IMR-90 (cell line): ENCODE results near the gene VGLL1.

Experiments
- BHLHE40 ChIP-seq: fragments of 150-350 bp; IDR thresholded peaks from 2 replicates; pipeline ENCODE4 v1.6.1; 2016; ENCODE audit warnings: mild to moderate bottlenecking, low read depth, low read length
- CHD1 ChIP-seq: IDR thresholded peaks from 2 replicates; pipeline ENCODE4 v1.6.1; 2012; ENCODE audit warnings: low read depth, low read length, improper control_type of control experiment
- FOS ChIP-seq: fragments of 150-350 bp; IDR thresholded peaks from 2 replicates; pipeline ENCODE4 v1.6.1; 2016; ENCODE audit warnings: low read depth, low read length
- MAFK ChIP-seq: IDR thresholded peaks from 2 replicates; pipeline ENCODE4 v1.6.1; 2012; ENCODE audit warnings: low read depth, low read length, improper control_type of control experiment
- MAZ ChIP-seq: IDR thresholded peaks from 2 replicates; pipeline ENCODE4 v1.6.1; 2012; ENCODE audit warnings: low read depth, mild to moderate bottlenecking, low read length, improper control_type of control experiment, moderate library complexity, borderline replicate concordance
- MXI1 ChIP-seq: IDR thresholded peaks from 2 replicates; pipeline ENCODE4 v1.6.1; 2012; ENCODE audit warnings: low read depth, mild to moderate bottlenecking, low read length, moderate library complexity, borderline replicate concordance
- NFE2L2 ChIP-seq: fragments of 150-350 bp; IDR thresholded peaks from 2 replicates; pipeline ENCODE4 v1.6.1; 2016; ENCODE audit warnings: low read depth, mild to moderate bottlenecking, low read length
- POLR2A ChIP-seq: IDR thresholded peaks from 2 replicates; pipeline ENCODE4 v1.6.1; 2012; ENCODE audit warnings: mild to moderate bottlenecking, low read depth, low read length
- RAD21 ChIP-seq: IDR thresholded peaks from 2 replicates; pipeline ENCODE4 v1.6.1; 2012; ENCODE audit warnings: low read length, improper control_type of control experiment
- SMC3 ChIP-seq: fragments of 150-350 bp; IDR thresholded peaks from 2 replicates; pipeline ENCODE4 v1.6.1; 2016; ENCODE audit warnings: low read depth, mild to moderate bottlenecking, antibody characterized with exemption, low read length, moderate library complexity
- TF ChIP-seq, protein P1 (sequence below): conservative IDR thresholded peaks from 2 replicates; pipeline ENCODE4 v1.5.1; 2012; ENCODE audit warnings: mild to moderate bottlenecking, low read depth, low read length, improper control_type of control experiment

DNA sequence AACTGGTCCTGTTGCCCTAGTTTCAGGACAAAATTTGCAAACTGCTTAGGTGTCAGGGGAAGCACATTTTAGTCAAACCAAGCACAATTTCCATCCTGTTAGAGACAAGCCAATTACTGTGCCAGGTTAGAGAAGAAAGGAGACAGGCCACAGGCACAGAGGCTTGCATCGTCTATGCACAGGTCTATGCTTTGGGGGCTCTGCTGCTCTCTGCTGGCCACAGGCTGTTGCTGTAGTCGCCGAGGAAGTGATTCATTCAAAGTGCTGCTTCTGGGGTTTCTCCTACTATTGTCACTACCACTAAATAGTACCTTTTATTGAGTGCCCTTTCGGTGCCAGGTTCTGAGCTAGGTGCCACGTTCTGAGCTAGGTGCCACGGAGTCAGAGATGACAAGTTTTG is 45.5 kb downstream of the VGLL1 start:
- TF ChIP-seq POLR2A (no peak), FOS (no peak), MAZ (no peak), RAD21 (peak; percentile 53), BHLHE40 (no peak), MXI1 (no peak), NFE2L2 (no peak), SMC3 (peak; percentile 49), CHD1 (no peak), MAFK (no peak)
- TF ChIP-seq, protein P1, sequence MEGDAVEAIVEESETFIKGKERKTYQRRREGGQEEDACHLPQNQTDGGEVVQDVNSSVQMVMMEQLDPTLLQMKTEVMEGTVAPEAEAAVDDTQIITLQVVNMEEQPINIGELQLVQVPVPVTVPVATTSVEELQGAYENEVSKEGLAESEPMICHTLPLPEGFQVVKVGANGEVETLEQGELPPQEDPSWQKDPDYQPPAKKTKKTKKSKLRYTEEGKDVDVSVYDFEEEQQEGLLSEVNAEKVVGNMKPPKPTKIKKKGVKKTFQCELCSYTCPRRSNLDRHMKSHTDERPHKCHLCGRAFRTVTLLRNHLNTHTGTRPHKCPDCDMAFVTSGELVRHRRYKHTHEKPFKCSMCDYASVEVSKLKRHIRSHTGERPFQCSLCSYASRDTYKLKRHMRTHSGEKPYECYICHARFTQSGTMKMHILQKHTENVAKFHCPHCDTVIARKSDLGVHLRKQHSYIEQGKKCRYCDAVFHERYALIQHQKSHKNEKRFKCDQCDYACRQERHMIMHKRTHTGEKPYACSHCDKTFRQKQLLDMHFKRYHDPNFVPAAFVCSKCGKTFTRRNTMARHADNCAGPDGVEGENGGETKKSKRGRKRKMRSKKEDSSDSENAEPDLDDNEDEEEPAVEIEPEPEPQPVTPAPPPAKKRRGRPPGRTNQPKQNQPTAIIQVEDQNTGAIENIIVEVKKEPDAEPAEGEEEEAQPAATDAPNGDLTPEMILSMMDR: peak; percentile 61
